Smooth muscle cell (in vitro differentiated cells): Measurements from ENCODE around the gene AP5S1. TPM values are rescaled to one million over a fixed set of nuclear protein-coding genes. Genes with fewer than 3 reads are reported as not detected.

Experiments used
- DNase-seq: peaks from one replicate; lab custom pipeline; 2025; ENCODE audit not compliant: unreplicated experiment; lab: John Stamatoyannopoulos, UW
- H2AFZ ChIP-seq: fragments of 200-600 bp; sonication (generic); 2 replicates; pipeline ENCODE4 v1.6.0; 2016; ENCODE audit warnings: antibody characterized with exemption, low read depth, mild to moderate bottlenecking
- H3F3A ChIP-seq: fragments of 200-600 bp; sonication (generic); 2 replicates; pipeline ENCODE4 v1.6.0; 2017; ENCODE audit warnings: antibody characterized with exemption, low read depth
- H3K27ac ChIP-seq: fragments of 200-600 bp; sonication (generic); 2 replicates; pipeline ENCODE4 v1.5.1; 2016; ENCODE audit warnings: low read depth, mild to moderate bottlenecking
- H3K27me3 ChIP-seq: fragments of 200-600 bp; sonication (generic); 2 replicates; pipeline ENCODE4 v1.6.1; 2016; ENCODE audit warnings: low read depth, mild to moderate bottlenecking
- H3K36me3 ChIP-seq: fragments of 200-600 bp; sonication (generic); 2 replicates; pipeline ENCODE4 v1.5.1; 2016; ENCODE audit warnings: low read depth
- H3K4me1 ChIP-seq: fragments of 200-600 bp; sonication (generic); 2 replicates; pipeline ENCODE4 v1.5.1; 2016; ENCODE audit warnings: low read depth
- H3K4me2 ChIP-seq: fragments of 200-600 bp; sonication (generic); 2 replicates; pipeline ENCODE4 v1.6.0; 2016; ENCODE audit warnings: mild to moderate bottlenecking
- H3K4me3 ChIP-seq: fragments of 200-600 bp; sonication (generic); 2 replicates; pipeline ENCODE4 v1.5.1; 2016; ENCODE audit warnings: mild to moderate bottlenecking
- H3K79me2 ChIP-seq: fragments of 200-600 bp; sonication (generic); 2 replicates; pipeline ENCODE4 v1.6.0; 2016; ENCODE audit warnings: low read depth, mild to moderate bottlenecking
- H3K9ac ChIP-seq: fragments of 200-600 bp; sonication (generic); 2 replicates; pipeline ENCODE4 v1.6.0; 2016; ENCODE audit warnings: low read depth
- H3K9me3 ChIP-seq: fragments of 200-600 bp; sonication (generic); replicated peaks from 2 replicates; pipeline ENCODE4 v1.5.1; 2016; ENCODE audit warnings: low read depth
- H4K20me1 ChIP-seq: fragments of 200-600 bp; sonication (generic); 2 replicates; pipeline ENCODE4 v1.6.0; 2016; ENCODE audit warnings: low read depth
- WGBS: methylation state at CpG from one replicate; pipeline ENCODE4 v1.1.7; 2016; ENCODE audit warnings: low lambda C conversion rate; 5-methylcytosine and 5-hydroxymethylcytosine counted together
- polyA plus RNA-seq: library from polyadenylated mRNA; unstranded; fragments of >200 nt; fragmentation: Nextera tagmentation; extraction: Ambion mirVana; gene quantifications from 2 replicates; pipeline ENCODE4 v1.2.1, GENCODE V29; 2016
- total RNA-seq: library from RNA; depleted of rRNA; stranded (reverse); fragments of >200 nt; gene quantifications from 2 replicates; pipeline ENCODE4 v1.2.3, GENCODE V29; 2014
- TF ChIP-seq, protein P1 (sequence below): fragments of 200-600 bp; sonication (generic); IDR thresholded peaks from 2 replicates; pipeline ENCODE4 v1.5.1; 2017; ENCODE audit warnings: borderline replicate concordance, mild to moderate bottlenecking, antibody characterized with exemption; ENCODE audit not compliant: insufficient read depth, poor library complexity, severe bottlenecking

AP5S1 gene
- total and polyA plus RNA-seq, 2 experiments from 2014 or later: 3.1 to 14.7 TPM

DNA sequence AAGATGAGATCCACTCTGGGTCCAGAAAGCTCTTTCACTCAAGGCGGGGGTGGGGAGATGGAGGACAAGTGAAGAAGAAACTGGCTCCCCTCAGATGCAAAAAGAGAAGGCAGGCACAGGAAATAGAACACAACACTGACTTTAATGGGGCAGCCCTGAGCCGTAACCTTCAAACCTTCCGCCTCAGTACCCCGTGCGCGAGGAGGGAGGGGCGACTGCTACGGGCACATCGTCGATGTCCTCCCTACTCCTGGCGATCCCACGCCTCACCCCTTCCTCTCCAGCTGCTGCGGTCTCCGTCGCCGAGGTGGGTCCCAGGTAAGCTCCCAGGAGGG, 43.0 kb upstream of the AP5S1 start:
- H3K27me3 ChIP-seq: peaks cover 19% of the 10 kb centered on the region
- H3K27ac ChIP-seq: no peak overlapping the region
- H3K4me3 ChIP-seq: peak overlapping the region; percentile 52
- no peaks in the 10 kb centered on the region for H3K9me3 ChIP-seq
- no peak overlapping the region for H3K9ac ChIP-seq
- TF ChIP-seq, protein P1, sequence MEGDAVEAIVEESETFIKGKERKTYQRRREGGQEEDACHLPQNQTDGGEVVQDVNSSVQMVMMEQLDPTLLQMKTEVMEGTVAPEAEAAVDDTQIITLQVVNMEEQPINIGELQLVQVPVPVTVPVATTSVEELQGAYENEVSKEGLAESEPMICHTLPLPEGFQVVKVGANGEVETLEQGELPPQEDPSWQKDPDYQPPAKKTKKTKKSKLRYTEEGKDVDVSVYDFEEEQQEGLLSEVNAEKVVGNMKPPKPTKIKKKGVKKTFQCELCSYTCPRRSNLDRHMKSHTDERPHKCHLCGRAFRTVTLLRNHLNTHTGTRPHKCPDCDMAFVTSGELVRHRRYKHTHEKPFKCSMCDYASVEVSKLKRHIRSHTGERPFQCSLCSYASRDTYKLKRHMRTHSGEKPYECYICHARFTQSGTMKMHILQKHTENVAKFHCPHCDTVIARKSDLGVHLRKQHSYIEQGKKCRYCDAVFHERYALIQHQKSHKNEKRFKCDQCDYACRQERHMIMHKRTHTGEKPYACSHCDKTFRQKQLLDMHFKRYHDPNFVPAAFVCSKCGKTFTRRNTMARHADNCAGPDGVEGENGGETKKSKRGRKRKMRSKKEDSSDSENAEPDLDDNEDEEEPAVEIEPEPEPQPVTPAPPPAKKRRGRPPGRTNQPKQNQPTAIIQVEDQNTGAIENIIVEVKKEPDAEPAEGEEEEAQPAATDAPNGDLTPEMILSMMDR: no peak
- peaks cover 10% of the 10 kb centered on the region for H3K4me1 ChIP-seq
- H3K79me2 ChIP-seq: no peaks in the 10 kb centered on the region
- H3K36me3 ChIP-seq: no peaks in the 10 kb centered on the region
- WGBS: 16% methylated on average over 16 of the region's 16 CpGs
- peaks cover under 1% of the 10 kb centered on the region for H4K20me1 ChIP-seq
- H3F3A ChIP-seq: peaks cover 10% of the 10 kb centered on the region
- H2AFZ ChIP-seq: peak overlapping the region; percentile 52
- no peak for DNase-seq
- peak overlapping the region; percentile 90 for H3K4me2 ChIP-seq

GRCh38 chr20:3777716-3778629, 42.4 kb upstream of the AP5S1 start:
- H3K4me3 ChIP-seq: peak overlapping the region; percentile 52
- WGBS: 6% methylated on average over 67 of the region's 70 CpGs
- peaks cover 5% of the 10 kb centered on the region for H4K20me1 ChIP-seq
- H3F3A ChIP-seq: peaks cover 14% of the 10 kb centered on the region
- H3K4me1 ChIP-seq: peaks cover 10% of the 10 kb centered on the region
- no peaks in the 10 kb centered on the region for H3K9me3 ChIP-seq
- H3K36me3 ChIP-seq: no peaks in the 10 kb centered on the region
- no peak overlapping the region for H3K27ac ChIP-seq
- peaks cover 19% of the 10 kb centered on the region for H3K27me3 ChIP-seq
- no peak overlapping the region for H3K9ac ChIP-seq
- H3K4me2 ChIP-seq: peak overlapping the region; percentile 90
- DNase-seq: peak; percentile 50
- no peaks in the 10 kb centered on the region for H3K79me2 ChIP-seq
- TF ChIP-seq, protein P1: no peak
- H2AFZ ChIP-seq: peak overlapping the region; percentile 52

- H3K27ac ChIP-seq: no peak overlapping the region
- WGBS: 82% methylated on average over 18 of the region's 18 CpGs
- no peak overlapping the region for H3K4me3 ChIP-seq
- H3K9ac ChIP-seq: no peak overlapping the region
- H3K27me3 ChIP-seq: peaks cover 19% of the 10 kb centered on the region
- peaks cover 14% of the 10 kb centered on the region for H3F3A ChIP-seq
- peaks cover 10% of the 10 kb centered on the region for H3K4me1 ChIP-seq
- no peak for DNase-seq
- H3K4me2 ChIP-seq: no peak overlapping the region
- no peaks in the 10 kb centered on the region for H3K9me3 ChIP-seq
- H3K79me2 ChIP-seq: peaks cover 6% of the 10 kb centered on the region
- peaks cover 13% of the 10 kb centered on the region for H4K20me1 ChIP-seq
- H2AFZ ChIP-seq: no peak overlapping the region
- H3K36me3 ChIP-seq: no peaks in the 10 kb centered on the region
- TF ChIP-seq, protein P1: no peak
Measured at GRCh38 chr20:3778976-3779375, 41.4 kb upstream of the AP5S1 start.
